ENCODE measurements around the gene ATG2A.

Gene ATG2A

DNA sequence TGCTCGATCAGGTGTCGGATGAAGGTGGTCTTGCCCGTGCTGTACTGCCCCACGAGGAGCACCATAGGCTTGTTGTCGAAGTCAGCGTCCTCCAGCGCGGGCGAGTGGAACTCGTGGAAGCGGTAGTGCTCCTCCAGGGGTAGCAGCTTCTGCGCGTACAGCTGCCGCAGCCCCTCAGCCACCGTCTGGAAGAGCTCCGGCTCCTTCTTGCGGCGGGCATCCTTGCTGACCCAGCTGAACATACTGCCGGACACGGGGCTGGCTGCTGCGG, 38.9 kb downstream of the ATG2A start:
- Mint-ChIP-seq H3K27ac (peak overlapping the region; percentile 76), H3K9me3 (no peaks in the 10 kb centered on the region), H3K27me3 (ENCODE audit: low read depth) (no peaks in the 10 kb centered on the region), H3K4me1 (ENCODE audit: low read depth) (peaks cover 60% of the 10 kb centered on the region), H3K36me3 (ENCODE audit: low read depth) (peaks cover 26% of the 10 kb centered on the region), H3K4me3 (peak overlapping the region; percentile 98)

DNA sequence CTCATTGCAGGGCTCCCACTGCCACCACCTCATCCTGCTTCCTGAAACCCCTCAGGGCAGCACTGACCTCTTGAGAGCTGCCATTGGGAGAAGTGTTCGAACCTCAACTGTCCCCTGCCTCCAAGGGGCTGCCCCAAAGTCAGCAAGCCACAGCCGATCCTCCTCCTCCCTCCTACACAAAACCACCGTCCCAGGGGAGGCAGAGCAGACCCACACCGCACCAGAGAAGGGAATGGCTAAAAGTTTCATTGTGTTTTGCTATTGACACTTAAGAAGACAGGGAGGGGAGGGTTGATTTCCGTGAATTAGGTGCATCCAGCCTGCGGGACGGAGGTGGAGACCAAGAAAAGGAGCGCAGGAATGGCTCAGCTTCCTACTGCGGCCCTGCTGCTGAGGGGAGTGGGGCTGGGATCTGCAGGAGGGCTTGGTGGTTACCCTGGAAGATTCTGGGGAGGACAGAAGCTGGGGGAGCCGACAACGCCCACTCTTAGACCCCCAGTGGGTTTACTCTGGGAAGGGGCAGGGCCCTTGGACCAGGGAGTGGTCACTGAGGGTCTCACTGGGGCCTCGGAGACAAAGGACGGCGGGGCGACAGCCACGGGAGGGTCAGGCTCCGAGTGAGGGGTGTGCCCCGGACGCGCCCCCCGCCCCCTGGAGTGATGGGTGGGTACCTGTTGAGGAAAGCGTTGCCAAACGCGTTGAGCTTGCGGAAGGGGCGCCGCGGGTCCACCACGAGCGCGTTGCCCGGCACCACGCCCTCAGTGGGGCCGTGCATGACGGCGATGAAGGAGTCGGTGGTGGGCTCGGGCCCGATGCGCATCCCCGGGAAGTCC, 39.4 kb downstream of the ATG2A start:
- H3K27me3 Mint-ChIP-seq (ENCODE audit: low read depth): no peaks in the 10 kb centered on the region
- peaks cover 66% of the 10 kb centered on the region for H3K4me1 Mint-ChIP-seq (ENCODE audit: low read depth)
- H3K9me3 Mint-ChIP-seq: no peaks in the 10 kb centered on the region
- peak overlapping the region; percentile 98 for H3K4me3 Mint-ChIP-seq
- H3K36me3 Mint-ChIP-seq (ENCODE audit: low read depth): peaks cover 32% of the 10 kb centered on the region
- H3K27ac Mint-ChIP-seq: peak overlapping the region; percentile 76

DNA sequence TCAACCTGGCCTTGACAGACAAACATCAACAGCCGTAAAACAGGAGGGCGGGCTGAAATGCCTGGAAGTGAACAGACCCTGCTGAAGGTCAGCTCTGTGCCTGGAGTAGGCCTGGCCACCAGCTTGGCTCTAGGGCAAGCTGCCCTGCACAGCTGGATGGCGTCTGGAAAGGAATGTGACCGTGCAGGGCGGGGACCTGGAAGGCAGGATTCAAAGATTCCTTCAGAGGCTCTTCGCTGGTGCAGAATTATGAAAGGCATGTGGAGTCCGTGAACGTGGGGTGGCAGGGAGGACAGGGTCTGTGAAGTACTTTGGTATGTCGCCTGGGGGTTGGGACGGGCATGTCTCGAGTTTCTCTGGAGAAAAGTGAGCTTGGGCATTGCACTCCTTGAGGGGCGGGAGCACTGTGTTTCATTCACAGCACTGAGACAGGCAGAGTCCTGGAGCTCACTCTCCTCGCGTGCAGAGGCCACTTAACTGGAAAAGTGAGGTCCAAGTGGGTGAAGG, 40.1 kb downstream of the ATG2A start:
- peak overlapping the region; percentile 76 for H3K27ac Mint-ChIP-seq
- peaks cover 70% of the 10 kb centered on the region for H3K4me1 Mint-ChIP-seq (ENCODE audit: low read depth)
- H3K36me3 Mint-ChIP-seq (ENCODE audit: low read depth): peaks cover 32% of the 10 kb centered on the region
- no peaks in the 10 kb centered on the region for H3K9me3 Mint-ChIP-seq
- peak overlapping the region; percentile 98 for H3K4me3 Mint-ChIP-seq
- no peaks in the 10 kb centered on the region for H3K27me3 Mint-ChIP-seq (ENCODE audit: low read depth)

DNA sequence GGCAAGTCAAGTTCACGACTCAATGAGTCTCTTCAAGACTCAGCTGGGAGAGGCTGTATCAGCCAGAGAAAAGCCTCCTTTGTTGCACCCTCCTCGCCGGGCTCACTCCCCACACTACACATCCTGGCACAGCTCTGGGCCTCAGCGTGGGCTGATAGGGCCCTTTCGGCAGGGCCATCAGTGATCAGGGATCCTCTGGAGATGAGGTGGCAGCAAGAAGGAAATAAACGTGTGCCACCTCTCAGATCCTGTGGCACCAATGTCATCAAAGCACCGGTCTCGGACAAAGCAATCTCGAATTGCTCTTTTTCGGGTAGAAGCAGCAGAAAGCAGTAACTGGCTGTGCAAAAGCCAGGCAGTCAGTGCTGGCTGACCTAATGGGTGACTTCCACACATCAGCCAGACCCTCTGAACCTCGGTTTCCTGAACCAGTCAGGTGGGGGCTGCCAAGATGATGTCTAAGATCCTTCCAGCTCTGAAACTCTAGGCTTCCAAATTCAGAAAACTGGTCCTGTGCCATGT, 40.7 kb downstream of the ATG2A start:
- H3K36me3 Mint-ChIP-seq (ENCODE audit: low read depth): peaks cover 36% of the 10 kb centered on the region
- H3K4me3 Mint-ChIP-seq: peak overlapping the region; percentile 98
- peak overlapping the region; percentile 76 for H3K27ac Mint-ChIP-seq
- no peaks in the 10 kb centered on the region for H3K27me3 Mint-ChIP-seq (ENCODE audit: low read depth)
- H3K4me1 Mint-ChIP-seq (ENCODE audit: low read depth): peaks cover 76% of the 10 kb centered on the region
- H3K9me3 Mint-ChIP-seq: no peaks in the 10 kb centered on the region

- Mint-ChIP-seq H3K27ac (peak overlapping the region; percentile 73), H3K27me3 (ENCODE audit: low read depth) (no peaks in the 10 kb centered on the region), H3K4me3 (peak overlapping the region; percentile 98), H3K36me3 (ENCODE audit: low read depth) (peaks cover 37% of the 10 kb centered on the region), H3K9me3 (no peaks in the 10 kb centered on the region), H3K4me1 (ENCODE audit: low read depth) (peaks cover 72% of the 10 kb centered on the region)
Measured at GRCh38 chr11:64875369-64876228, 41.4 kb downstream of the ATG2A start.

DNA sequence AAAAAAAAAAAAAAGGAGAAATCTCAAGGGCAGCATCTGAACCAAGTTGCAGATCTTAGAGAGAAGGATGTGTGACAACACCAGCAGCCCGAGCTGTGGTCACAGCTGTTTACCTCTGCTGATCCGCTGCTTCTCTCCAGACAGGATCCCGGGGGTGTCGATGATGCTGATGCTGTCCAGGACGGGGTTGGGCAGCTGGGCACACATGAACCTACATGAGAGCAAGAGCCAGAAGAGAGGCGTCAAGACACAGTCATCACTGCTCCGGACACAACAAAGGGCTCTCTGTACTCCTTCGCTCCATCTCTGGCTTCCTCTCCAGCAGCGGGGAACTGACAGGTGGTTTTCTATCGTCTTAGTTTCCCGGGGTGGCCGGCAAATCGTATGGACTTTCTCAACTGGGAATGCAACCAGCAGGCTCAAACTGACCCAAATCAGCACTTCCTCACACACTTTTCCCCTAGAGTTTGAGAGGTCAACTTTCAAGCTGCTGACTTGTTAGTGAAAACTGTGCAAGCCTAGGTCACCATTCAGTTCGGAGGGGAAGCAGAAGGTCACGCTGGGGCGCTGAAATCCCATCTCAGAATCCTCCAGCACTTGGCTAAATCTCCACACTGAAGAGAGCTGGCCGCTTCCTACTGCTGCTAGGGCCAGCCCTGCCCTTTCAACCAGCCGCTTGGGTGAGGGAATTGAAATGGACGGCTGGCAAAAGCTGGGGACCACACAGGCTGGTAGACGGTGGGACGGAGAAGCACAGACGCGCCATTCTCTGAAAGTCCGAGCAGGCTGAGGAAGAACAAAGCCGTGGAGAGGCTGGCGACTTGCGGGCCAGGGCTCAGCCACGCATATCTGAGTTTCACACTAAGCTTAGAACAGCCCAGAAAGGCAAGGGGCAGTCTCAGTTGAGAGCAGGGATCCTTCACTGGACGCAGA, 42.4 kb downstream of the ATG2A start:
- Mint-ChIP-seq H3K4me3 (peak overlapping the region; percentile 98), H3K27ac (peak overlapping the region; percentile 63), H3K4me1 (ENCODE audit: low read depth) (peaks cover 69% of the 10 kb centered on the region), H3K27me3 (ENCODE audit: low read depth) (no peaks in the 10 kb centered on the region), H3K36me3 (ENCODE audit: low read depth) (peaks cover 37% of the 10 kb centered on the region), H3K9me3 (no peaks in the 10 kb centered on the region)

GRCh38 chr11:64872790-64873488, 44.1 kb downstream of the ATG2A start:
- peaks cover 44% of the 10 kb centered on the region for H3K36me3 Mint-ChIP-seq (ENCODE audit: low read depth)

GRCh38 chr11:64871492-64871891, 45.5 kb downstream of the ATG2A start:
- no peaks in the 10 kb centered on the region for H3K9me3 Mint-ChIP-seq
- H3K4me3 Mint-ChIP-seq: peak overlapping the region; percentile 68
- peaks cover 41% of the 10 kb centered on the region for H3K36me3 Mint-ChIP-seq (ENCODE audit: low read depth)
- peaks cover 71% of the 10 kb centered on the region for H3K4me1 Mint-ChIP-seq (ENCODE audit: low read depth)
- H3K27ac Mint-ChIP-seq: peak overlapping the region; percentile 77
- H3K27me3 Mint-ChIP-seq (ENCODE audit: low read depth): no peaks in the 10 kb centered on the region

More at GRCh38 chr11:64872790-64873488, 44.1 kb downstream of the ATG2A start:
- Mint-ChIP-seq H3K4me1 (ENCODE audit: low read depth) (peaks cover 79% of the 10 kb centered on the region), H3K4me3 (peak overlapping the region; percentile 8), H3K27me3 (ENCODE audit: low read depth) (no peaks in the 10 kb centered on the region), H3K9me3 (no peaks in the 10 kb centered on the region), H3K27ac (peak overlapping the region; percentile 2)

- peaks cover 39% of the 10 kb centered on the region for H3K36me3 Mint-ChIP-seq (ENCODE audit: low read depth)
- no peaks in the 10 kb centered on the region for H3K27me3 Mint-ChIP-seq (ENCODE audit: low read depth)
- no peaks in the 10 kb centered on the region for H3K9me3 Mint-ChIP-seq
- H3K4me1 Mint-ChIP-seq (ENCODE audit: low read depth): peaks cover 70% of the 10 kb centered on the region
- H3K4me3 Mint-ChIP-seq: peak overlapping the region; percentile 68
- peak overlapping the region; percentile 77 for H3K27ac Mint-ChIP-seq
Measured at GRCh38 chr11:64870893-64871466, 46.0 kb downstream of the ATG2A start.

GRCh38 chr11:64870176-64870892, 46.7 kb downstream of the ATG2A start:
- Mint-ChIP-seq H3K27ac (peak overlapping the region; percentile 71), H3K27me3 (ENCODE audit: low read depth) (no peaks in the 10 kb centered on the region), H3K9me3 (no peaks in the 10 kb centered on the region), H3K4me3 (peak overlapping the region; percentile 63), H3K36me3 (ENCODE audit: low read depth) (peaks cover 38% of the 10 kb centered on the region), H3K4me1 (ENCODE audit: low read depth) (peaks cover 70% of the 10 kb centered on the region)

GRCh38 chr11:64869571-64870175, 47.3 kb downstream of the ATG2A start:
- H3K27me3 Mint-ChIP-seq (ENCODE audit: low read depth): no peaks in the 10 kb centered on the region
- H3K27ac Mint-ChIP-seq: peak overlapping the region; percentile 62
- peaks cover 34% of the 10 kb centered on the region for H3K36me3 Mint-ChIP-seq (ENCODE audit: low read depth)
- peaks cover 70% of the 10 kb centered on the region for H3K4me1 Mint-ChIP-seq (ENCODE audit: low read depth)
- peak overlapping the region; percentile 65 for H3K4me3 Mint-ChIP-seq
- no peaks in the 10 kb centered on the region for H3K9me3 Mint-ChIP-seq

- H3K27ac Mint-ChIP-seq: peak overlapping the region; percentile 84
- peaks cover 71% of the 10 kb centered on the region for H3K4me1 Mint-ChIP-seq (ENCODE audit: low read depth)
- H3K27me3 Mint-ChIP-seq (ENCODE audit: low read depth): no peaks in the 10 kb centered on the region
- peaks cover 30% of the 10 kb centered on the region for H3K36me3 Mint-ChIP-seq (ENCODE audit: low read depth)
- H3K4me3 Mint-ChIP-seq: peak overlapping the region; percentile 65
- no peaks in the 10 kb centered on the region for H3K9me3 Mint-ChIP-seq
Measured at GRCh38 chr11:64868904-64869570, 48.0 kb downstream of the ATG2A start.

Data from T-helper 1 cell treated with Interleukin-12 subunit alpha and Interleukin-12 subunit beta and Interleukin-4 antibody, amounts not matched to agents 30 μg/mL and 1 μg/mL, for 36 hours (primary cell).